ENCODE results near the gene PLCH1. TPM values are rescaled to one million over a fixed set of nuclear protein-coding genes. Genes with fewer than 3 reads are reported as not detected.

PLCH1 gene
- total and polyA plus RNA-seq, 9 of the 15 experiments (the other 6 are each of a cell fraction or from before 2014, with no cell fraction given): 0.17 to 0.62 (median 0.40) TPM

DNA sequence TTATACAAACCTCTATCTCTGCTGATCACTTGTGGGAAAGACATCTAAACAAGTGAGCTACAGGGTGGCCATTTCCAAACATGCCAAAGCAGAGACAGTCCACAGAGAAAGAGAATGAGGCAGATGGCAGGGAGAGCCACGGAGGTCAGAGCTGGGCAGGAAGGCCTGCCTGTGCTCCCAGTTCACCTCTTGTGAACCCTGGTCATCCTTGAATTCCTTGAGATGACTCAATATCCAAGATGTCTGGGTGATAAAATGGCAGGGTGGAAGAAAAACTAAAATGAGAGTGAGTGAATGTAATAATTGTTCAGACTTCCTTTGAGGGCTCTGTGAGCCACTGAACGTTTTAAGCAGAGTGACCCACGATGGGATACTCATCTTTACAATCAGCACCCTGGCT is 104.8 kb downstream of the PLCH1 start (continued):
- TF ChIP-seq, protein P1, sequence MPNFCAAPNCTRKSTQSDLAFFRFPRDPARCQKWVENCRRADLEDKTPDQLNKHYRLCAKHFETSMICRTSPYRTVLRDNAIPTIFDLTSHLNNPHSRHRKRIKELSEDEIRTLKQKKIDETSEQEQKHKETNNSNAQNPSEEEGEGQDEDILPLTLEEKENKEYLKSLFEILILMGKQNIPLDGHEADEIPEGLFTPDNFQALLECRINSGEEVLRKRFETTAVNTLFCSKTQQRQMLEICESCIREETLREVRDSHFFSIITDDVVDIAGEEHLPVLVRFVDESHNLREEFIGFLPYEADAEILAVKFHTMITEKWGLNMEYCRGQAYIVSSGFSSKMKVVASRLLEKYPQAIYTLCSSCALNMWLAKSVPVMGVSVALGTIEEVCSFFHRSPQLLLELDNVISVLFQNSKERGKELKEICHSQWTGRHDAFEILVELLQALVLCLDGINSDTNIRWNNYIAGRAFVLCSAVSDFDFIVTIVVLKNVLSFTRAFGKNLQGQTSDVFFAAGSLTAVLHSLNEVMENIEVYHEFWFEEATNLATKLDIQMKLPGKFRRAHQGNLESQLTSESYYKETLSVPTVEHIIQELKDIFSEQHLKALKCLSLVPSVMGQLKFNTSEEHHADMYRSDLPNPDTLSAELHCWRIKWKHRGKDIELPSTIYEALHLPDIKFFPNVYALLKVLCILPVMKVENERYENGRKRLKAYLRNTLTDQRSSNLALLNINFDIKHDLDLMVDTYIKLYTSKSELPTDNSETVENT (CRISPR knock-in tag; IDR thresholded peaks at IDR 0.05): no peak
- TF ChIP-seq RNF2 (IDR thresholded peaks at IDR 0.05) (no peak), IRF2 (CRISPR knock-in tag; IDR thresholded peaks at IDR 0.05) (no peak), JUND (IDR thresholded peaks at IDR 0.05; ENCODE audit: borderline replicate concordance, low read depth, low read length) (no peak), JUND (tag; IDR thresholded peaks at IDR 0.05; ENCODE audit: borderline replicate concordance, low read depth, low read length) (no peak), POLR2AphosphoS5 (IDR thresholded peaks at IDR 0.05; ENCODE audit: control insufficient read depth, insufficient read depth, low read depth, low read length) (no peak), RBFOX2 (IDR thresholded peaks at IDR 0.05; ENCODE audit: low read depth, low read length) (no peak), ARNT (IDR thresholded peaks at IDR 0.05) (no peak), MAZ (CRISPR knock-in tag; conservative IDR thresholded peaks at IDR 0.05 in 1 of 2, IDR thresholded peaks at IDR 0.05 in 1 of 2) (no peak), RBM25 (IDR thresholded peaks at IDR 0.05; ENCODE audit: low read depth, low read length, severe bottlenecking) (no peak)

Measured in K562 (cell line).